ENCODE measurements around the gene MAMDC4.

DNA sequence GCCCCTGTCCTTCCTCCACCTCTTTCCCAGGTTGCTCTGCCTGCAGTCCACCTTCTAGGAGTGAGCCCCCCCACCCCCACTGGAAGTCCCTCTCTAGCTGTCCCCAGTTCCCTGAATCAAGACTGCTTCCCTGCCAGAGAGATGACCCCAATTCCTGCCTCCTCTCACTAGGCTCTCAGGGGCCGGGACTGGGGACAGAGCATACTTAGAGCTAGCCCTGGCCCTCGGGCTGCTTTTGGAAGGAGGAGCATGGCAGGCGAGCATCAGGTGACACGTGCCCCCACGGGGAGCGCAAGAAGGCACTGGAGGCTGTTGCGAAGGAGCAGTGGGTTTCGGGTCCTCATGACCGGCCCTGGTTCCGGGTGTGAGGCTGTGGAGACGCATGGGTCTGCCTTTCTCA, 43.9 kb downstream of the MAMDC4 start:
- TF ChIP-seq ZNF629 (tag by site-specific recombination; IDR thresholded peaks at IDR 0.05), result no peak
- TF ChIP-seq CTCF (tag by site-specific recombination; IDR thresholded peaks at IDR 0.05), result no peak
- TF ChIP-seq OSR2 (tag by site-specific recombination; IDR thresholded peaks at IDR 0.05), result no peak
- TF ChIP-seq ZNF621 (tag by site-specific recombination; IDR thresholded peaks at IDR 0.05), result no peak
